Gastroesophageal sphincter (tissue), 4 donors: ENCODE measurements around the gene MTG2. TPM values are rescaled to one million over a fixed set of nuclear protein-coding genes. Genes with fewer than 3 reads are reported as not detected.

ENCODE experiments used
- ATAC-seq: fragments of 150-250 bp; one replicate; pipeline ENCODE4 v1.9.1; 2016; ENCODE audit warnings: mild to moderate bottlenecking, moderate library complexity
- H3K27ac ChIP-seq, 4 donors: fragments of 200-600 bp; sonication (generic) in 3 of 4; 1 replicate in 3 of 4; 2 replicates in 1 of 4; pipeline ENCODE4 v1.5.1; 2016 to 2019
- H3K27me3 ChIP-seq: fragments of 200-600 bp; sonication (generic); one replicate; pipeline ENCODE4 v1.5.1; 2019
- H3K36me3 ChIP-seq, 2 donors: fragments of 200-600 bp; sonication (generic); one replicate each; pipeline ENCODE4 v1.5.1; 2019; ENCODE audit warnings: control low read depth in 1 of 2
- H3K4me1 ChIP-seq, 3 donors: fragments of 200-600 bp; sonication (generic); 1 replicate in 2 of 3; 2 replicates in 1 of 3; pipeline ENCODE4 v1.5.1; 2016 to 2019; ENCODE audit warnings: control low read depth in 2 of 3
- H3K4me3 ChIP-seq, 2 donors: fragments of 200-600 bp; sonication (generic); one replicate each; pipeline ENCODE4 v1.5.1; 2019; ENCODE audit warnings: mild to moderate bottlenecking in 1 of 2, moderate library complexity in 1 of 2
- H3K9me3 ChIP-seq, 3 donors: fragments of 200-600 bp; sonication (generic); one replicate each; pipeline ENCODE4 v1.5.1; 2017 to 2019; ENCODE audit warnings: control low read depth in 2 of 3
- EP300 ChIP-seq: sonication (generic); formaldehyde crosslinking; IDR thresholded peaks from one replicate; pipeline ENCODE4 v1.6.1; 2017; ENCODE audit warnings: antibody characterized with exemption, mild to moderate bottlenecking
- POLR2A ChIP-seq, 2 donors: fragments of 450-650 bp; IDR thresholded peaks; one replicate each; pipeline ENCODE4 v1.6.1; 2017; ENCODE audit warnings: antibody characterized with exemption in 2 of 2, mild to moderate bottlenecking in 2 of 2, moderate library complexity in 1 of 2
- POLR2AphosphoS5 ChIP-seq: sonication (generic); formaldehyde crosslinking; IDR thresholded peaks from one replicate; pipeline ENCODE4 v1.6.1; 2017; ENCODE audit warnings: antibody characterized with exemption
- WGBS, 2 donors: methylation state at CpG; one replicate each; pipeline ENCODE4 v1.1.5; 2018; ENCODE audit warnings: low coverage in 1 of 2; 5-methylcytosine and 5-hydroxymethylcytosine counted together
- total RNA-seq, 4 donors: library from RNA; depleted of rRNA; stranded (reverse); fragments of >200 nt; gene quantifications; one replicate each; pipeline ENCODE4 v1.1.0, GENCODE V29; 2016
- TF ChIP-seq, protein P1 (sequence below), 4 experiments: fragments of 200-600 bp in 2 of 4; fragments of 450-650 bp in 2 of 4; sonication (generic) in 1 of 4; IDR thresholded peaks; one replicate each; pipeline ENCODE4 v1.5.1; 2017 to 2019; ENCODE audit warnings: antibody characterized with exemption in 4 of 4, mild to moderate bottlenecking in 2 of 4, moderate library complexity in 2 of 4

MTG2 gene
- total RNA-seq, 4 donors from 2014 or later, result 23.7 to 31.3 (median 30.2) TPM

GRCh38 chr20:62222972-62223371 lies 40.1 kb downstream of the MTG2 start:
- Histone ChIP-seq H3K36me3 (no peaks in the 10 kb centered on the region), H3K9me3 (no peaks in the 10 kb centered on the region), H3K27me3 (peaks cover 100% of the 10 kb centered on the region), H3K27ac (no peak overlapping the region), H3K4me1 (peaks cover 0 to 27% (median 8%) of the 10 kb centered on the region in 3 donors), H3K4me3 (no peak overlapping the region)
- ATAC-seq, result no peak
- TF ChIP-seq, protein P1, sequence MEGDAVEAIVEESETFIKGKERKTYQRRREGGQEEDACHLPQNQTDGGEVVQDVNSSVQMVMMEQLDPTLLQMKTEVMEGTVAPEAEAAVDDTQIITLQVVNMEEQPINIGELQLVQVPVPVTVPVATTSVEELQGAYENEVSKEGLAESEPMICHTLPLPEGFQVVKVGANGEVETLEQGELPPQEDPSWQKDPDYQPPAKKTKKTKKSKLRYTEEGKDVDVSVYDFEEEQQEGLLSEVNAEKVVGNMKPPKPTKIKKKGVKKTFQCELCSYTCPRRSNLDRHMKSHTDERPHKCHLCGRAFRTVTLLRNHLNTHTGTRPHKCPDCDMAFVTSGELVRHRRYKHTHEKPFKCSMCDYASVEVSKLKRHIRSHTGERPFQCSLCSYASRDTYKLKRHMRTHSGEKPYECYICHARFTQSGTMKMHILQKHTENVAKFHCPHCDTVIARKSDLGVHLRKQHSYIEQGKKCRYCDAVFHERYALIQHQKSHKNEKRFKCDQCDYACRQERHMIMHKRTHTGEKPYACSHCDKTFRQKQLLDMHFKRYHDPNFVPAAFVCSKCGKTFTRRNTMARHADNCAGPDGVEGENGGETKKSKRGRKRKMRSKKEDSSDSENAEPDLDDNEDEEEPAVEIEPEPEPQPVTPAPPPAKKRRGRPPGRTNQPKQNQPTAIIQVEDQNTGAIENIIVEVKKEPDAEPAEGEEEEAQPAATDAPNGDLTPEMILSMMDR (IDR thresholded peaks at IDR 0.05), result no peak
- TF ChIP-seq POLR2A (IDR thresholded peaks at IDR 0.05), result no peak
- no CpG with 5 or more reads among the region's 13 CpGs for WGBS, 2 donors

GRCh38 chr20:62223571-62223970 lies 40.7 kb downstream of the MTG2 start:
- Histone ChIP-seq H3K27ac (no peak overlapping the region), H3K4me1 (peaks cover 0 to 27% (median 8%) of the 10 kb centered on the region in 3 donors), H3K9me3 (no peaks in the 10 kb centered on the region), H3K36me3 (no peaks in the 10 kb centered on the region), H3K27me3 (peaks cover 100% of the 10 kb centered on the region), H3K4me3 (no peak overlapping the region)
- no peak for ATAC-seq
- TF ChIP-seq POLR2AphosphoS5 (no peak), POLR2A (IDR thresholded peaks at IDR 0.05) (no peak), EP300 (no peak)
- TF ChIP-seq, protein P1 (IDR thresholded peaks at IDR 0.05), result no peak
- 73% methylated on average over 3 of the region's 9 CpGs; no CpG with 5 or more reads in 1 of the 2 donors for WGBS, 2 donors

DNA sequence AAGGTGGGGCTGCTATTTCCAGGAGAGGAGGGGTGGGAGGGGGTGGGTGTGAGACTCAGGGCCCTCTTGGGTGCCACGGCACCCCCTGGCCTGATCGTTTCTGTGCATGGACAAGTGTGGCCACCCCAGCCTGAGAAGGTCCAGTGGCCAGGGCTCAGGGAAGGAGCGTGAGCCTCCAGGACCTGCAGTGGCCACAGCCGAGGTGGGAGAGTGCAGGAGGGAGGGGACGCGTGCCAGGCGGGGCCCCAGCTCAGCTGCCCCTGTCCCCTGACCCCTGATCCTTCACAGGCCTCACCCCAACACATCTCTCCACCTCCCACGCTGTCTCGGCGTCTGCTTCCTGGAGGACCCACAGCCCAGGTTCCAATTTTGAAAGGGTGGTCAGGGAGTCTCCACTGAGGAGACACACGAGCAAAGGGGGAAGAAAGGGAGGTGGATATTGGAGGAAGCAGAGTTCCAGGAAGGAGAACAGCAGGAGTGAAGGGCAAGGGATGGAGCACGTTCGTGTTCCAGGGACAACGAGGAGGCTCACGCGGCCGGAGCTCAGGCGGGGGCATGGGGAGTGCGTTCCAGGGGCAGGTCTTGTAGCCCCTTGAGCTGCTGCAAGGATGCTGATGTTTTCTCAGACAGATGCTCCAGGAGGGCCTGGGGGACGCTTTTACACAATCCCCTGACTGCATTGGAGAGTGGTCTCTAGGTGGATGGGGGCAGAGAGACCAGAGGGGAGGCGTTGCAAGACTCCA lies 41.5 kb downstream of the MTG2 start:
- Histone ChIP-seq H3K4me3 (no peak overlapping the region), H3K27ac (no peak overlapping the region), H3K27me3 (peaks cover 100% of the 10 kb centered on the region), H3K36me3 (no peaks in the 10 kb centered on the region), H3K9me3 (no peaks in the 10 kb centered on the region), H3K4me1 (peaks cover 0 to 22% (median 7%) of the 10 kb centered on the region in 3 donors)
- TF ChIP-seq, protein P1 (IDR thresholded peaks at IDR 0.05), result no peak
- no peak for TF ChIP-seq EP300
- TF ChIP-seq POLR2A (IDR thresholded peaks at IDR 0.05), result no peak
- TF ChIP-seq POLR2AphosphoS5, result no peak
- 50 to 62% methylated on average over 8 to 10 of the region's 21 CpGs for WGBS, 2 donors
- ATAC-seq, result no peak

DNA sequence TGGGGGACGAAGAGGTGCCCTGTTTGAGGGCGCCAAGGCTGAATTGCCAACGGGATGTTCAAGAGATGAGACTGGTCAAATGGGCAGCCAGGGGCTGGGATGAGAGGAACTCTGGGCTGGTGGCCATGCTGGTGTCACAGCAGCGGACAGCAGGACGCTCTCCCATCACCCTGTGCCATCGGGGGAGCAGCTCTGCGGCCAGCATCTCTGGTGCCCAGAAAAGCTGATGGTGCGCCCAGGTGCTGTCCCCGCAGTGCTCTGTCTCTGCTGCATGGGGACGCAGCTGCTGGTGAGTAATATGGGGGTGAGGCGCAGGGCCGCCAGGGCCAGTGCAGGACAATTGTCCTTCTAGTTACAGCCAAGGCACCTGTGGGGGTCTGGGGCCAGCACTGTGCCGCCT lies 42.2 kb downstream of the MTG2 start:
- no peak for ATAC-seq
- WGBS, 2 donors, result 92% methylated on average over 2 of the region's 13 CpGs; no CpG with 5 or more reads in 1 of the 2 donors
- H3K27me3 ChIP-seq, result peaks cover 97% of the 10 kb centered on the region

GRCh38 chr20:62225820-62226635 lies 43.2 kb downstream of the MTG2 start:
- Histone ChIP-seq H3K36me3 (no peaks in the 10 kb centered on the region), H3K27me3 (peaks cover 95% of the 10 kb centered on the region), H3K4me3 (no peak overlapping the region), H3K9me3 (no peaks in the 10 kb centered on the region), H3K4me1 (peaks cover 0 to 4% (median 0%) of the 10 kb centered on the region in 3 donors), H3K27ac (no peak overlapping the region)
- no peak for ATAC-seq
- TF ChIP-seq POLR2A (IDR thresholded peaks at IDR 0.05) (no peak), POLR2AphosphoS5 (no peak), EP300 (no peak)
- TF ChIP-seq, protein P1 (IDR thresholded peaks at IDR 0.05), result no peak
- WGBS, 2 donors, result 60 to 73% methylated on average over 1 to 3 of the region's 17 CpGs

More for the DNA sequence above, 42.2 kb downstream of the MTG2 start:
- Histone ChIP-seq H3K4me3 (no peak overlapping the region), H3K9me3 (no peaks in the 10 kb centered on the region), H3K4me1 (peaks cover 0 to 14% (median 4%) of the 10 kb centered on the region in 3 donors), H3K27ac (no peak overlapping the region), H3K36me3 (no peaks in the 10 kb centered on the region)
- no peak for TF ChIP-seq POLR2AphosphoS5
- TF ChIP-seq EP300, result no peak
